Measurements from ENCODE around the gene FOXO4.

Gene FOXO4

DNA sequence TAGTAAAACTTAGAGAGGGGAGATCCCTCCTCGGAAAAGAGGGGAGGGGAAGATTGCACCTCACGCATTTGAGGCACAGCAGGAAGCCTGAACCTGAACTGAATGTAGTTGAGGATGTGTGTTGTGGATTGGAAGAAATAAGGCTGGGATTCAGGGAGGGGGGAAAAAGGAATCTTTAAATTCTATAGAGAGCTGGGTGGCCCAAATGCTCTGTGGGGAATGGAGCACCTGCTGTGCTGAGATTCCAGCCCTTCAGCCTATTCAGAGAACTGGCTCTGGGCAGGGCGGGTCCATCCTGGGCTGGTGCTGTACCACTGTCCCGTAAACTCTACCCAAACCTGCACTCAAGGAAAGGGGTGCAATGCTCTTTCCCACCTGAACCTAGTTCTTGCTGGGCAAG lies 4.1 kb downstream of the FOXO4 start:
- no peak for DNase-seq

DNA sequence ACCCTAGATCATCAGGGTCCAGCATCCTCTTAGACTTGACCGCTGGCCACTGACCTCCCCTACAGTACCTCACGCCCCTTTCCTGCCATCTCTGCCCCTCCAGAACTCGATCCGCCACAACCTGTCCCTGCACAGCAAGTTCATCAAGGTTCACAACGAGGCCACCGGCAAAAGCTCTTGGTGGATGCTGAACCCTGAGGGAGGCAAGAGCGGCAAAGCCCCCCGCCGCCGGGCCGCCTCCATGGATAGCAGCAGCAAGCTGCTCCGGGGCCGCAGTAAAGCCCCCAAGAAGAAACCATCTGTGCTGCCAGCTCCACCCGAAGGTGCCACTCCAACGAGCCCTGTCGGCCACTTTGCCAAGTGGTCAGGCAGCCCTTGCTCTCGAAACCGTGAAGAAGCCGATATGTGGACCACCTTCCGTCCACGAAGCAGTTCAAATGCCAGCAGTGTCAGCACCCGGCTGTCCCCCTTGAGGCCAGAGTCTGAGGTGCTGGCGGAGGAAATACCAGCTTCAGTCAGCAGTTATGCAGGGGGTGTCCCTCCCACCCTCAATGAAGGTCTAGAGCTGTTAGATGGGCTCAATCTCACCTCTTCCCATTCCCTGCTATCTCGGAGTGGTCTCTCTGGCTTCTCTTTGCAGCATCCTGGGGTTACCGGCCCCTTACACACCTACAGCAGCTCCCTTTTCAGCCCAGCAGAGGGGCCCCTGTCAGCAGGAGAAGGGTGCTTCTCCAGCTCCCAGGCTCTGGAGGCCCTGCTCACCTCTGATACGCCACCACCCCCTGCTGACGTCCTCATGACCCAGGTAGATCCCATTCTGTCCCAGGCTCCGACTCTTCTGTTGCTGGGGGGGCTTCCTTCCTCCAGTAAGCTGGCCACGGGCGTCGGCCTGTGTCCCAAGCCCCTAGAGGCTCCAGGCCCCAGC lies 5.2 kb downstream of the FOXO4 start:
- DNase-seq = no peak

DNA sequence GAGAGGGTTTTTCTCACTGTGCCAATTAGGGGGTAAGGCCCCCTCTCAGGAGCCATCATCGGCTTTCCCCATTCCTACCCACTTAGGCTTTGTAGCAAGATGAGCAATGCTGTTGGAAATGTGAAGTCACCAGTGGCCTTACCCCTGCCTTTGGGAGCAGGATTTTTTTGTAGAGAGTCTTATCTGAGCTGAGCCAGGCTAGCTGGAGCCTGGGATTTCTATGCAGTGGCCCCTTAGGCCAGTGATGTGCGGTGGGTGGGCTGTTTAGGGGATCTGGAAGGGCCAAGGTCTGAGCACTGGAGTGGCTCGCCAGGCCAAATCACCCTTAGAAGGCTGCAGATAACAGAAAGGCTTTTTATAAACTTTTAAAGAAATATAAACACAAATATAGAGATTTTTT lies 6.6 kb downstream of the FOXO4 start:
- DNase-seq = no peak

DNA sequence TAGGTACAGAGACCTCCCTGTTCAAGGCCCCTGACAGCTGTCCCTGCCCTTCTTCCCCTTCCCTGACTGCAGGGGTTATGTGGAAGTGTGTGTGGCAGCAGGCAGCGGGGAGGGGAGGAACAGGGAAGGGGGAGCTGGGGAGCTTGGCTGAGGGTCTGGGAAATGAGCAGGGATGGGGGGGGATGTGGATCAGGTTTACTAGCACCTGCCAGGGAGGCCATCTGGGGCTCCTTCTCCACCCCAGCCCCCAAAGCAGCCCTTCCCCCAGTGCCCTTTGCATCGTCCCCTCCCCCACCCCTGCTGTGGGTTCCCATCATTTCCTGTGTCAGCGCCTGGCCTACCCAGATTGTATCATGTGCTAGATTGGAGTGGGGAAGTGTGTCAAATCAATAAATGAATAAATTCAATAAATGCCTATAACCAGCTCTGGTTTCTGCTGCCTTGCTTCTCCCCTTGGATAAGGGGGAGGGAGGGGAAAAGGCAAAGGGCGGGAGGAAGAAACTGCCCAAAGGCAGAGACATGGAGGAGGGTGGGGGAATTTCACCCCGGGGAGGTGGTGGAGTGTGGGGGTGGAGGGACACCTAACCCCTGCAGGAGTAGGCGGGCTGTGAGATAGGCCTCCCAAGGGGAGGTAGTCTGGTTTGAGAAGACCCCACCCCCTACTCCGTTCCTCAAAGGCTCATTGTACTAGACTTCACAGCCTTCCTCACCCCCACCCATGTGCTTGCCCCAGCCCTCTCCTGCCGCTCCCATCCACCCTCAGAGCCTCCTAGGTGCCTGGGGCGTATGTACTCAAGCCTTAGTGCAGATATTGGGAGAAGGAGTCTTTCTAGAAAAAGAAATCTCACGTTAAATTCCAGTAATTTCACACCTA lies 7.7 kb downstream of the FOXO4 start:
- peak in 1 of 2 experiments; percentile 65 for DNase-seq

DNA sequence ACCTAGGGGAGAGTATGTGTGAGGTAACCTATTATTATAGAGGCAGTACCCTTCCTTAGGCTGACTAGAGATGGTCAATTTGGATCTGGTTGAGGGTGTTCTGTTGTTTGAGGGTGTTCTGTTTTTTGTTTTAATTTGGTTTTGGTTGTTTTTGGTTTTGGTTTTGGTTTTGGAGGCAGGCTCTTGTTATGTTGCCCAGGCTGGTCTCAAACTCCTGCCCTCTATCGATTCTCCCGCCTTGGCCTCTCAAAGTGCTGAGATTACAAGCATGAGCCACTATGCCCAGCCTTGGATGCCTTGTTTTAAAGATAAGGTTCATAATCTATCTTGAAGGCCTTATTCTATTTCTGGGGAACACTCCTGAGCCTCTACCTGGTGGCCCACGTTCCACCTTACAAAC lies 10.0 kb downstream of the FOXO4 start:
- no peak for DNase-seq

DNA sequence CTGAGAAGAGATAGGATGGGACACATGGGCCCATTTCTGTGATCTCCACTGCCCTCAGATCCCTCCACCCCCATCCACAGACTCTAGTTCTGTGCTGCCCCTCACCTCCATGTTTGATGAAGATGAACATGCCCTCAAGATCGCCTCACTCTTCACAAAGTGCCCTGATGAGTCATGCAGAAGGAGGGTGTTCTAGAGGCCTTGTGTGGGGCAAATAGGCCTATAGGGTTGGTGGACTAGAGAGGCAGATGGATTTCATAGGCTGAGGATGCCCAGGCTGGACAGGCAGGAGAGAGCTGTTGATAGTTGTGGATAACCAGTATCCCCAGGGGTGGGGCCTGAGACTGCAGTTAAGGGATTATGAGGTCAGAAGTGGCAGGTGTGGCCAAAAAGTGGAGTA lies 10.8 kb downstream of the FOXO4 start, which contains the start of gene CXorf65:
Gene CXorf65 (minus strand): TSS at position 314 of the 400 bp plus-strand sequence. CDS start 184 bp downstream, at position 130.
- DNase-seq = peak in 1 of 2 experiments; percentile 30

DNA sequence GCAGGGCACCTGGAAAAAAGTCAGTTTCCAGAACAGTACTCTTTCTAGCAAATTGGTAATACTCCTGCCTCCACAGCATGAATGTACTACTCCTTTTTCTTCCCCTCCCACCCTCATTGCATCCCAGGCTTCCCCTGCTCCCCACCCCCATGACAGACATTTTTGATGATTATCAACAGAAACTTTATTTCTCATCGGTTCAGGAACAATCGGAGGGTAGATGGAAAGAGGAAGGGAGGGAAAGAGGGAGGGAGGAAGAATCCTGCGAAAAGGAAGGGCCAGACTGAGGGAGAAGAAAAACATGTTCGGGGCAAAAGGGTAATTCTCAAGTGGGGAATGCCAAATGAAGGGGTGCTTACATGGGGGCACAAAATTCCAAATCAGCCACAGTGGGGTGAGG lies 11.6 kb downstream of the FOXO4 start:
- DNase-seq = no peak

DNA sequence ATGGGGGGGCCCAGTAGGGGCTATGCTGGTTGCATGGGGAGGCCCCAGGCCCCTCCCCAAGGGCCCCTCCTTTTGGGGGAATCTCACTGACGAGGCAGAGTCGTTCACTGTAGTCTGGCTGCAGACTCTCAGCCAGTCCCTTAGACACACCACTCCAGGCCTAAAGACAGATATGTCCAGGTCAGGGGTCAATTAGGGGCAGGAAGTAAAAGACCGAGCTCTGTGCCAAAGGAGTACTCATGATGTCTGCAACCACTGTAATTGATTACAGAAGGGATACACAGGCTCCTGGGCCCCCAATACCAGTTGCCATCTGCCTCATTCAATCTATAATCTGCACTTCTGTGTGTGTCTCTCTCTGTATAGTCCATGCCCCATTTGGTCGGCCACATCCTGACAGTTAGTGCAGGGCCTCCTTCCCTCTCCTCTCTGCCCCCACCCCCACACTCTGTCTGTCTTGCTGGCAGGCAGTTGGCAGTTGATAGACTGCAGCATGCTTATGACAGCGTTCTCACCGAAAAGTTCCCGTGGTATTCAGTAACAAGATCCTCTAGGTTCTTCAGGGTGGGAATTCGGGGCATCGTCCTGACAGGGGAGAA lies 12.2 kb downstream of the FOXO4 start:
- DNase-seq = peak in 1 of 2 experiments; percentile 24

DNA sequence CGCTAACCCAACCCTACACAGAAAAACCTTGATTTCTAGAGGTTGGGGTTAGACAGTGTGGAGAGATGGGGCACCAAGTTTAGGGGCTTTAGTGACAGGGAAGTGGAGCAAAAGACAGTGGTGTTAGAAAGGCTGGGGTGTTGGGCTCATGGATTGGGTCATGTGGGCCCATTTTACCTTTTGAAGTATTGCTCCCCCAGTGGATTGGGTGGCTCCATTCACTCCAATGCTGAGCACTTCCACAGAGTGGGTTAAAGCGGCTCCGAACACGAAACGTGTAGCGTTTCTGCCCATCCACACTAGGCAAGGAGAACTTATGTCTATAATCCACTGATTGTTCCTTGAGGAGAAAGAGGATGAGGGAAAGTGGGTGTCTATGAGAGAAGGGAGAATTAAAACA lies 13.4 kb downstream of the FOXO4 start:
- no peak for DNase-seq

DNA sequence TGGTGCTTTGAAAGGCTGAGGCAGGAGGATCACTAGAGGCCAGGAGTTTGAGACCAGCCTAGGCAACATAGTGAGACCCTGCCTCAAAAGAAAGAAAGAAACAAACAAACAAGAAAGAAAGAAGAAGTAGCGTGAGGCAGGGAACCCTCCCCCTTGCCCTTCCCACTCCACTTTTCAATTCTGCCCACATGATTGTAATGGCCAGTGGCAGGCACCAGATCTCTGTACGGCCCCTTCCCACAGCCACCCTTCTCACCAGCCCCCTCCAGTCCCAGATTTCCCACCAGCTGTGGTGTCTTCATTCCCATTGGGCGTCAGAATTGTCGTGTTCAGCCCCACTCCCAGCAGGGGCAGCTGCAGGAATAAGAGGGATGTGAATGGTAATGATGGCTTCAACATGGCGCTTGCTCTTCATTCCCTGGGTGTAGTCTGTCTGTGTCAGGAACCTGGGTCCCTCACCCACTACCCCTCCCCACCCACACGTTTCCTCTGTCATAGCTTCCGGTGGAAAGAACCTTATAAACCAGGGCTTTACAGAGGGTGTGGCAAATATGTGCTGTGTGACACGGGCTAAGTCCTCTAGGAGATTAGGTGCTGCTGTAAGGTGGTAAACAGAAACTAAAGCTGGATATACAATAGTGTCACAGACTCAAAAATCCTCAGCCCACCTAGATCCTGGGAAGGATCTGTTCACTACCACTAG lies 15.6 kb downstream of the FOXO4 start, which contains the start of gene IL2RG:
Gene IL2RG (minus strand): TSS at position 437 of the 703 bp plus-strand sequence. CDS start 38 bp downstream, at position 399.
- DNase-seq = peak; percentile 46 to 83

DNA sequence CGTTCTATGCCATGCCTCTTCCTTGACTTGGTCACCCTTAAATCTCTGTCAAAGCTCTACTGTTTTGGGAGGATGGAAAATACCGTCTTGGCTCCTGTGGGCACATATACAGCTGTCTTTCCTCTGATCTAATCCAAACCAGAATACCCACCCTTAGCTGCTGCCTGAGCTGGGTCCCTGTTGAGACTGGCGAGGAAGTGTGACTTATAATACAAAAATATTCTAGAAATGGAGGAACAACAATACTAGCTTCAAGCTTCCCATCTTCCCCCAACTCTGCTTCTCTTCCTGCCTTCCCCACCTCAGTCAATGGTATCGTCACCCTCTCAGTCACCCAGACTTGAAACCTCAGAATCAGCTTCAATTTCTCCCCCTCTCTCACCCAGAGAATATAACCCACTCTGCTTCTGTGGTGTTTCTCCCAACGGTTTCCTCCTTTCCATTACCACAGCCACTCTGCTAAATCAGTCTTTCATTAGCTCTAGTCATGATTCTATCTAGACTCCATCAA lies 16.3 kb downstream of the FOXO4 start:
- DNase-seq = peak in 1 of 2 experiments; percentile 16

DNA sequence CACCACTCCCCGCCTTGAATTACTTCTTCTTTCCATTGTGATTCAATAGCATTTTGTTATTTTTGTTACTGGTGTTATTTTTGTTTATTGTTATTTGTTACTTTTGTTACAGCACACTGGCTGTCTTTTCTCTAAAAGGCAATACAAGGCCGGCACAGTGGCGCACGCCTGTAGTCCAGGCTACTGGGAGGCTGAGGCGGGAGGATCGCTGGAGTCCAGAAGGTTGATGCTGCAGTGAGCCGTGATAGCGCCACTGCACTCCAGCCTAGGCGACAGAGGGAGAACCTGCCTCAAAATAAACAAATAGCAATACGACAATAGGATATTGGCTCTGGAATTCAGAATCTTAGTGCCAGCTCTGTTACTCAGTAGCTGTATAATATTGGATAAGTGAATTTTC lies 21.7 kb downstream of the FOXO4 start:
- DNase-seq = no peak

DNA sequence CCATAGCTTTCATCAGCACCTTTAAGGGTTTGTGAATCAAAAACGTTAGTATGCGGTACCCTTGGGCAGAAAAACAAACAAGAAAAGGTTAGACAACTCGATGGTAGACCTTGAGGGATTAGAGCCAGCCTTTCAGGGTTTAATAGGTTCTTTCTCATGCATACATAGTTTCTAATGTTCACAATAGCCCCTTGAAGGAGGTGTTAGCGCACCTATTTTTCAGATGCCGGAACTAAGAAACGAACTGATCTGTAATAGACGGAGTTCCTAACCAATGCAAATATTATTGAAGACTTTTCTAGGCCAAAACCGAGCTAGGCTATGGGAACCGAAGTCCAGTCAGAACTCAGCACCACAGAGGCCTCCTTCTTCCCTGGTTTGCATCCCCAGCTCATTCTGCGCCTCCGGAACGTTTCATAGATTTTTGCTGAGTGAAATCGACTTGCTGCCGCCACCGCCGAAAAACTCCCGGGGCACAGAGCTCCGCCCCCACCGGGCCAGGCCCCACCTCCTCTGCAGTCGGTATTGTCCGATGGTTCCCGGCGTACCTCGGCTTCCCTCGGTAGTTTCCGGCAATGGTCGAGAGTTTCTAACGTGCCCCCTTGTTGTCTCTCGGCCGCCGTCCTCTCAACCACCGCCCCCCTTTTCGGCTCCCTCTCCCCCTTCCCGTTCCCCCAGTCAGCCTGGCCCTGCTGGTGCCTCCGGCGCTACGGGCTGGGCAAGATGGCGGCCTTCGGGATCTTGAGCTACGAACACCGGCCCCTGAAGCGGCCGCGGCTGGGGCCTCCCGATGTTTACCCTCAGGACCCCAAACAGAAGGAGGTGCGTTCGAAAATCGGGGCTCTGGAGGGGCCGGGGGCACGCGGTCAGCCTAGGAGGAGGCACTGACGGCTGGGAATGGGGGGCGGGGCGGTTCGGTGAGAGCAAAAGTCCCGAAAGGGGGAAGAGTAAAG lies 22.7 kb downstream of the FOXO4 start, which contains the start of gene MED12:
Gene MED12 (plus strand): TSS at position 565 of the 953 bp plus-strand sequence. CDS start 159 bp downstream, at position 724.
- DNase-seq = peak; percentile 73 to 79

DNA sequence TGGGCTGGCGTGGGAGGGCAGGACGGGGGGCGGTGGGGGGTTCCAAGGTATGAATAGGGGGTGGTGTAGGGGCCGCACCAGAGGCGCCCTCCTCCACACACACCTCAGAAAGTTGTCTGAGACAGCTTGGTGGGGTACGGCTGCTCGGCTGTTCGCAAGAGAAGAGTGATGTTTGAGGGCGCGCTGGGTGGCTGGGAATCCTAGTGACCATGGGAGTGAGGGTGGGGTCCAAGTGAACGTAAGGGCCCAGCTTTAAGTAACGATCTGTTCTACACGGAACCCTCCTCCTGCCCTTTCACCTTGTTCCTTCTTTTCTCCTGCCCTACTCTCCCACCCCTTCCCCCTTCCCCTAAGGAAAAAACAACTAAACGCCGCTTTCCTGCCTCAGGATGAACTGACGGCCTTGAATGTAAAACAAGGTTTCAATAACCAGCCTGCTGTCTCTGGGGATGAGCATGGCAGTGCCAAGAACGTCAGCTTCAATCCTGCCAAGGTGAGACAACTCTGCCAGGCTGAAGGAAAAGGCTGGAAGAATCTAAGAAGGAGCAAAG lies 23.4 kb downstream of the FOXO4 start:
- no peak for DNase-seq

DNA sequence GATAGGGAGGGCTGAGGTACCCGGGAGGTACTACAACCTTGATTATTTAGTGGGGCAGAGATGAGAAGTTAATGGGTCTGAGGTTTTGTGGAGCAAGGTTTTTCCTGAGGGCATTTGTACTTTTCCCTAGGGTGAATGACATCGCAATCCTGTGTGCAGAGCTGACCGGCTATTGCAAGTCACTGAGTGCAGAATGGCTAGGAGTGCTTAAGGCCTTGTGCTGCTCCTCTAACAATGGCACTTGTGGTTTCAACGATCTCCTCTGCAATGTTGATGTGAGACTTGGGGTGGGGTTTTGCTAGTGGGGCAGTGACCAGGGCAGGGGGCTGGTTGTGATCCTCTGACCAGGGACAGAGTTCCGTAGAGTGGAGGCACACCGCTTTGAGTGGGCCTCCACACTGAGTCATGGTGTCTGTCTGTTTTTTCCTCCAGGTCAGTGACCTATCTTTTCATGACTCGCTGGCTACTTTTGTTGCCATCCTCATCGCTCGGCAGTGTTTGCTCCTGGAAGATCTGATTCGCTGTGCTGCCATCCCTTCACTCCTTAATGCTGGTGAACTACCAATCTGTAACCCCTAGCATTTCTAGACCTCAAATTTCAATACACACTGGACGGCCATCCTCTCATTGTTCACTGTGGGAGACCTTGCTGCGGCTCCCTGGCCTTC lies 32.6 kb downstream of the FOXO4 start:
- no peak for DNase-seq

DNA sequence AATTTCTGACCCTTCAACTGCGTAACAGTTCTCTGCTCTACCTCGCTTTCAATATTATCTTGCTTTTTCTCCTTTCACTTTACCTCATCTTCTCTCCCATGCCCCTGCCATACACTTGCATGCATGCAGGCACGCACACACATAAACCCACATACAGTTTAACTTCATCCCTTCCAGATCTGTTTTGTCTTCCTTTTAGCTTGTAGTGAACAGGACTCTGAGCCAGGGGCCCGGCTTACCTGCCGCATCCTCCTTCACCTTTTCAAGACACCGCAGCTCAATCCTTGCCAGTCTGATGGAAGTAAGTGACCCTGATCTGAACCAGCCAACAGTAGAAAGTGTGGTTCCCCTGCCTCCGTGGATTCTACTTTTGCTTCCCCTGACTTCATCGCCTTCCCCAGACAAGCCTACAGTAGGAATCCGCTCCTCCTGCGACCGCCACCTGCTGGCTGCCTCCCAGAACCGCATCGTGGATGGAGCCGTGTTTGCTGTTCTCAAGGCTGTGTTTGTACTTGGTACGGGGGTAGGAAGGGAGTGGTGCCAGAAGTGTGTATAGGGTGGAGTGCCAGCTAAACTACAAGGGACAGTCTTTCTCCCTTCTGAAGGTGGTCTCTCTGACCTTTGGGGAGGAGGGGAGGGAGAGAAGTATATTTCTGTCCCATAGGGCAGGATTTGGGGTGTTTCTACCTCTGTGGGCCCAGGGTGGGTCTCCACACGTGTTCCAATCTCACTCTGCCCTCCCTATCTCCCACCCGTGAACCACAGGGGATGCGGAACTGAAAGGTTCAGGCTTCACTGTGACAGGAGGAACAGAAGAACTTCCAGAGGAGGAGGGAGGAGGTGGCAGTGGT lies 33.5 kb downstream of the FOXO4 start:
- DNase-seq = peak; percentile 66 to 69

DNA sequence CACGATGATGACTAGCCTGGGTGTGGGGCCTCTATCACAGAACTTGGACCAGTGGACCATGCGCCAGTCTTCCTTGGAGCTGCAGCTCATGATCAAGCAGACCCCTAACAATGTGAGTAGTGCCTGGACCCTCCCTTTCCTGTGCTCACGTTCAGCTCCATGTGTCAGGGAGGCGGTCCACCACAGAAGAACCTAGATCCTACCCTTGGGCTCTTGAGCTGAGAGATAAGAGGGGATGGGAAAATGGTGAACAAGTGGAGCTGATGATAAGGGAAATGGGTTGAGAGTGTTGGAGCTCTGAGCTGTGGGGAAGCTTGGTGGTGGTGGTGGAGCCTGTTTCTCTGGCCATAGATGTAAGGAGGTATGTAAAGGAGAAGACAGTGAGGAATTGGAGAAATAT lies 35.9 kb downstream of the FOXO4 start:
- no peak for DNase-seq

DNA sequence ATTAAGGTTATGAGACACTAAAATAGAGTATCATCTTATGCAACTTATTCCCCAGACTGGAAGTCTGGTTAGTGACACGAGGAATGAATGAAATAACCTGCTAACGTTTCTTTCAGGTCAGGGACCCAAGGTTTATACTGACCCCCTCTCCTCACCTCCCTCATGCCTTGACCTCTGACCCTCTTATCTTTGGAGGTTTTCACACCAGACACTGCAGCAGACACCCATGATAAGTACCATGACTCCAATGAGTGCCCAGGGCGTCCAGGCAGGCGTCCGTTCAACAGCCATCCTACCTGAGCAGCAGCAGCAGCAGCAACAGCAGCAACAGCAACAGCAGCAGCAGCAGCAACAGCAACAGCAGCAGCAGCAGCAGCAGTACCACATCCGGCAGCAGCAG lies 44.8 kb downstream of the FOXO4 start:
- no peak for DNase-seq

DNA sequence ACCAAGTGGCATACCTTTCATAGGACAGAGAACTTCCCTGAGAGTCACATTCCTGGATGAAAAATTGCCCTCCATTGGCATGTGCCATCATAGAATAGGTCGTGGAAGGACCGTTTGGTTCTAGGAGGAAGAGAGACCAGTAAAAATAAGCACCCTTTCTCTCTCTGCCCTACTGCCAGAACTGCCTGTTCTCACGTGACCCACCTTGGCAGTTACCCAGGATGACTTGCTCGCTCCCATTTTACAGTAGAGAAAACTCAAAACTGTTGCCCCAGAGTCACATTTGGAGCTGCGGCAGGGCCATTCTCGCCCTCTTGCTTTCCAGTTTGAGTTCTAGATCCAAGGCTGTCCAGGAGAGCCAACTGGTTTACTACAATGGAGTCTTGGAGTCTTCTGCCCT lies 47.9 kb downstream of the FOXO4 start:
- DNase-seq = no peak
